RPMI8226 (cell line): ENCODE data around the gene ST6GAL1.
"Not testable (repeated sequence)": the region's sequence is repeated elsewhere in the genome, so short reads cannot be mapped to it uniquely, and the experiment has no call there.

Source experiments
- DNase-seq: peaks from one replicate; pipeline ENCODE4 v3.0.0-alpha.2; 2015

The ST6GAL1 gene

GRCh38 chr3:187025656-187026316 is 95.5 kb downstream of the ST6GAL1 start:
- DNase-seq = no peak

- no peak for DNase-seq
Measured at GRCh38 chr3:187026317-187026670, 96.0 kb downstream of the ST6GAL1 start.

- no peak for DNase-seq
Measured at GRCh38 chr3:187027531-187028278, 97.4 kb downstream of the ST6GAL1 start.

- no peak for DNase-seq
Measured at GRCh38 chr3:187031934-187032333, 101.6 kb downstream of the ST6GAL1 start.

- DNase-seq = no peak
Measured at GRCh38 chr3:187036394-187036793, 106.1 kb downstream of the ST6GAL1 start.

GRCh38 chr3:187039100-187039722 is 108.9 kb downstream of the ST6GAL1 start:
- no peak for DNase-seq

GRCh38 chr3:187039723-187040414 is 109.5 kb downstream of the ST6GAL1 start:
- no peak for DNase-seq

GRCh38 chr3:187040516-187041361 is 110.4 kb downstream of the ST6GAL1 start:
- no peak for DNase-seq

GRCh38 chr3:187041362-187042307 is 111.3 kb downstream of the ST6GAL1 start:
- DNase-seq = no peak

GRCh38 chr3:187042346-187042745 is 112.0 kb downstream of the ST6GAL1 start:
- DNase-seq = no peak

- DNase-seq = no peak
Measured at GRCh38 chr3:187042874-187043458, 112.6 kb downstream of the ST6GAL1 start.

- peak; percentile 16 for DNase-seq
Measured at GRCh38 chr3:187044206-187044605, 113.9 kb downstream of the ST6GAL1 start.

- no peak for DNase-seq
Measured at GRCh38 chr3:187044867-187045552, 114.7 kb downstream of the ST6GAL1 start.

- DNase-seq = no peak
Measured at GRCh38 chr3:187046033-187046432, 115.7 kb downstream of the ST6GAL1 start.

GRCh38 chr3:187049462-187050101 is 119.3 kb downstream of the ST6GAL1 start:
- DNase-seq = no peak

GRCh38 chr3:187051066-187051465 is 120.7 kb downstream of the ST6GAL1 start:
- DNase-seq = no peak

GRCh38 chr3:187051724-187052366 is 121.5 kb downstream of the ST6GAL1 start:
- no peak for DNase-seq

GRCh38 chr3:187052427-187052826 is 122.1 kb downstream of the ST6GAL1 start:
- DNase-seq = not testable (repeated sequence)

- DNase-seq = not testable (repeated sequence)
Measured at GRCh38 chr3:187054433-187054832, 124.1 kb downstream of the ST6GAL1 start.
